Type B pancreatic cell (in vitro differentiated cells): ENCODE measurements around the gene DVL3. TPM values are rescaled to one million over a fixed set of nuclear protein-coding genes. Genes with fewer than 3 reads are reported as not detected.

Experiments used
- DNase-seq: peaks from one replicate; pipeline ENCODE4 v3.0.0; 2021; ENCODE audit warnings: mixed read lengths; ENCODE audit not compliant: unreplicated experiment; ENCODE audit errors: extremely low spot score
- H3K27ac Mint-ChIP-seq: 2 replicates; pipeline ENCODE4 v1.8.0; 2021; ENCODE audit warnings: mild to moderate bottlenecking, mixed read lengths
- H3K27me3 Mint-ChIP-seq: 2 replicates; pipeline ENCODE4 v1.8.0; 2021; ENCODE audit warnings: mixed read lengths
- H3K36me3 Mint-ChIP-seq: 2 replicates; pipeline ENCODE4 v1.8.0; 2021; ENCODE audit warnings: mixed read lengths
- H3K4me1 Mint-ChIP-seq: one replicate; pipeline ENCODE4 v1.8.0; 2021; ENCODE audit warnings: mixed read lengths; ENCODE audit not compliant: unreplicated experiment
- H3K4me3 Mint-ChIP-seq: 2 replicates; pipeline ENCODE4 v1.8.0; 2021; ENCODE audit warnings: mild to moderate bottlenecking, mixed read lengths
- H3K9me3 Mint-ChIP-seq: 2 replicates; pipeline ENCODE4 v1.8.0; 2021; ENCODE audit warnings: mixed read lengths
- total RNA-seq: library from RNA; stranded (reverse); gene quantifications from 2 replicates; pipeline ENCODE4 v1.2.1, GENCODE V29; 2021; ENCODE audit warnings: low replicate concordance
- TF ChIP-seq, protein P1 (sequence below): fragments of 200-600 bp; sonication (generic); conservative IDR thresholded peaks from 2 replicates; pipeline ENCODE4 v1.5.0; 2021; ENCODE audit warnings: antibody characterized with exemption, mild to moderate bottlenecking

Gene DVL3
- total RNA-seq, 1 donor from 2014 or later, result 84.8 TPM

- peaks cover 7% of the 10 kb centered on the region for H3K36me3 Mint-ChIP-seq
- no peaks in the 10 kb centered on the region for H3K27me3 Mint-ChIP-seq
- DNase-seq, result no peak
- TF ChIP-seq, protein P1, sequence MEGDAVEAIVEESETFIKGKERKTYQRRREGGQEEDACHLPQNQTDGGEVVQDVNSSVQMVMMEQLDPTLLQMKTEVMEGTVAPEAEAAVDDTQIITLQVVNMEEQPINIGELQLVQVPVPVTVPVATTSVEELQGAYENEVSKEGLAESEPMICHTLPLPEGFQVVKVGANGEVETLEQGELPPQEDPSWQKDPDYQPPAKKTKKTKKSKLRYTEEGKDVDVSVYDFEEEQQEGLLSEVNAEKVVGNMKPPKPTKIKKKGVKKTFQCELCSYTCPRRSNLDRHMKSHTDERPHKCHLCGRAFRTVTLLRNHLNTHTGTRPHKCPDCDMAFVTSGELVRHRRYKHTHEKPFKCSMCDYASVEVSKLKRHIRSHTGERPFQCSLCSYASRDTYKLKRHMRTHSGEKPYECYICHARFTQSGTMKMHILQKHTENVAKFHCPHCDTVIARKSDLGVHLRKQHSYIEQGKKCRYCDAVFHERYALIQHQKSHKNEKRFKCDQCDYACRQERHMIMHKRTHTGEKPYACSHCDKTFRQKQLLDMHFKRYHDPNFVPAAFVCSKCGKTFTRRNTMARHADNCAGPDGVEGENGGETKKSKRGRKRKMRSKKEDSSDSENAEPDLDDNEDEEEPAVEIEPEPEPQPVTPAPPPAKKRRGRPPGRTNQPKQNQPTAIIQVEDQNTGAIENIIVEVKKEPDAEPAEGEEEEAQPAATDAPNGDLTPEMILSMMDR, result no peak
- no peak overlapping the region for H3K27ac Mint-ChIP-seq
- no peak overlapping the region for H3K4me3 Mint-ChIP-seq
- H3K4me1 Mint-ChIP-seq, result peaks cover 3% of the 10 kb centered on the region
- H3K9me3 Mint-ChIP-seq, result no peaks in the 10 kb centered on the region
Measured at GRCh38 chr3:184192889-184193288, 37.7 kb downstream of the DVL3 start.

- H3K36me3 Mint-ChIP-seq, result peaks cover 7% of the 10 kb centered on the region
- TF ChIP-seq, protein P1, result no peak
- no peak overlapping the region for H3K27ac Mint-ChIP-seq
- H3K9me3 Mint-ChIP-seq, result no peaks in the 10 kb centered on the region
- no peak for DNase-seq
- no peak overlapping the region for H3K4me3 Mint-ChIP-seq
- no peaks in the 10 kb centered on the region for H3K27me3 Mint-ChIP-seq
- H3K4me1 Mint-ChIP-seq, result no peaks in the 10 kb centered on the region
Measured at GRCh38 chr3:184193991-184194539, 38.9 kb downstream of the DVL3 start.

- no peaks in the 10 kb centered on the region for H3K9me3 Mint-ChIP-seq
- H3K4me3 Mint-ChIP-seq, result no peak overlapping the region
- DNase-seq, result no peak
- no peaks in the 10 kb centered on the region for H3K4me1 Mint-ChIP-seq
- TF ChIP-seq, protein P1, result no peak
- no peak overlapping the region for H3K27ac Mint-ChIP-seq
- H3K36me3 Mint-ChIP-seq, result peaks cover 3% of the 10 kb centered on the region
- H3K27me3 Mint-ChIP-seq, result no peaks in the 10 kb centered on the region
Measured at GRCh38 chr3:184196536-184196935, 41.4 kb downstream of the DVL3 start.

- no peak overlapping the region for H3K27ac Mint-ChIP-seq
- no peak overlapping the region for H3K4me3 Mint-ChIP-seq
- H3K9me3 Mint-ChIP-seq, result no peaks in the 10 kb centered on the region
- peaks cover 3% of the 10 kb centered on the region for H3K36me3 Mint-ChIP-seq
- no peaks in the 10 kb centered on the region for H3K27me3 Mint-ChIP-seq
- TF ChIP-seq, protein P1, result no peak
- no peak for DNase-seq
- H3K4me1 Mint-ChIP-seq, result no peaks in the 10 kb centered on the region
Measured at GRCh38 chr3:184198509-184198908, 43.3 kb downstream of the DVL3 start.

DNA sequence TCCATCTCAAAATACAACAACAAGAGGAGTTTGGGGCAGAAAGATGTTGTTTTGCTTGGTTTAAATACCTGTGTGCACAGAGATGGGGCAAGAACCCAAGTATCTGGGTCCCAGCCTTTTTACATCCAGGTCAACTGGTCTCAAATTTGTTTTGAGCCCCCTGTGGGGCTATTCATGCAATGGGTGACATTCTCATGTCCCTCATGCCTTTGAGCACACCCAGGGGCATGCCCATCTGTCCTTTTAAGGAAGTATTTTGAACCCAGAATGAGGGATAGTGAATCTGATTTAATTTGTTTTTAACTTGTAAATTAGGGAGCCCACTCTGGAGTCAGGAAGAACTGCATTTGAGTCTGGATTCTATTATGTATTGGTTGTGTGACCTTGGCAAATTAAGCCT, 45.6 kb downstream of the DVL3 start:
- H3K4me3 Mint-ChIP-seq, result no peak overlapping the region
- H3K36me3 Mint-ChIP-seq, result no peaks in the 10 kb centered on the region
- peaks cover 8% of the 10 kb centered on the region for H3K27me3 Mint-ChIP-seq

More for the DNA sequence above, 45.6 kb downstream of the DVL3 start:
- no peaks in the 10 kb centered on the region for H3K4me1 Mint-ChIP-seq
- H3K27ac Mint-ChIP-seq, result no peak overlapping the region
- no peak for DNase-seq
- TF ChIP-seq, protein P1, result no peak
- H3K9me3 Mint-ChIP-seq, result no peaks in the 10 kb centered on the region
